Activated CD8-positive, alpha-beta T cell treated with anti-CD3 and anti-CD28 coated beads for 36 hours (primary cell): Measurements from ENCODE around the gene GALNT16. TPM values are rescaled to one million over a fixed set of nuclear protein-coding genes. Genes with fewer than 3 reads are reported as not detected.

ENCODE experiments used
- ATAC-seq: fragments of 200-7000 bp; cut with Tn5 transposase; one replicate; pipeline ENCODE4 v1.10.0; 2021; ENCODE audit warnings: mild to moderate bottlenecking, moderate library complexity
- CTCF ChIA-PET: fragments of 350-600 bp; sonication (Branson Sonifier 250); formaldehyde crosslinking; loops from one replicate; lab custom pipeline; 2021; ENCODE audit warnings: antibody characterized with exemption; lab: Charles Lee
- POLR2A ChIA-PET: fragments of 350-600 bp; sonication (Branson Sonifier 250); formaldehyde crosslinking; loops from one replicate; lab custom pipeline; 2021; ENCODE audit warnings: antibody characterized with exemption; lab: Charles Lee
- DNase-seq: peaks from one replicate; pipeline ENCODE4 v3.0.0-alpha.2; 2020
- H3K27ac Mint-ChIP-seq: one replicate; pipeline ENCODE4 v1.8.0; 2021; ENCODE audit warnings: mild to moderate bottlenecking, mixed read lengths
- H3K27me3 Mint-ChIP-seq: one replicate; pipeline ENCODE4 v1.8.0; 2021; ENCODE audit warnings: mixed read lengths
- H3K36me3 Mint-ChIP-seq: one replicate; pipeline ENCODE4 v1.8.0; 2021; ENCODE audit warnings: low read depth, mixed read lengths
- H3K4me1 Mint-ChIP-seq: one replicate; pipeline ENCODE4 v1.8.0; 2021; ENCODE audit warnings: low read depth, mixed read lengths
- H3K4me3 Mint-ChIP-seq: one replicate; pipeline ENCODE4 v1.8.0; 2021; ENCODE audit warnings: mild to moderate bottlenecking, moderate library complexity, mixed read lengths
- H3K9me3 Mint-ChIP-seq: one replicate; pipeline ENCODE4 v1.8.0; 2021; ENCODE audit warnings: mixed read lengths
- CTCF ChIP-seq: fragments of 200-600 bp; IDR thresholded peaks from one replicate; pipeline ENCODE4 v1.8.0; 2022; ENCODE audit warnings: antibody characterized with exemption, mild to moderate bottlenecking
- intact Hi-C: fragments of 100-400 bp; cut with micrococcal nuclease; formaldehyde crosslinking; loops from one replicate; pipeline ENCODE4 v1.10.0; 2022
- total RNA-seq, 2 experiments: library from RNA; stranded (reverse); gene quantifications; one replicate each; pipeline ENCODE4 v1.2.3, GENCODE V29; 2021

Gene GALNT16
- total RNA-seq, 2 experiments from 2014 or later = not detected

GRCh38 chr14:69363055-69363454 is 103.1 kb downstream of the GALNT16 start:
- ChIA-PET CTCF (interaction anchor here (1.2 to 1.6 kb wide), 3 partner anchors 15 to 120 kb away, joined by 3 read pairs; no protein-coding TSS in a partner anchor), POLR2A (interaction anchor here (4.2 kb wide), 1 partner anchor 10 kb away, joined by 14 read pairs; no protein-coding TSS in a partner anchor)
- Mint-ChIP-seq H3K27me3 (no peaks in the 10 kb centered on the region), H3K4me3 (no peak overlapping the region), H3K36me3 (no peaks in the 10 kb centered on the region), H3K27ac (no peak overlapping the region), H3K4me1 (peaks cover 21% of the 10 kb centered on the region), H3K9me3 (no peaks in the 10 kb centered on the region)
- TF ChIP-seq CTCF = no peak
- ATAC-seq (no peak), DNase-seq (no peak)
- intact Hi-C loops = no loop called here

GRCh38 chr14:69363964-69364363 is 104.0 kb downstream of the GALNT16 start:
- Mint-ChIP-seq H3K36me3 (no peaks in the 10 kb centered on the region), H3K9me3 (no peaks in the 10 kb centered on the region), H3K27me3 (no peaks in the 10 kb centered on the region), H3K4me3 (no peak overlapping the region), H3K27ac (no peak overlapping the region), H3K4me1 (peaks cover 12% of the 10 kb centered on the region)
- intact Hi-C loops = no loop called here
- ChIA-PET CTCF (no interaction called here), POLR2A (interaction anchor here (4.2 kb wide), 1 partner anchor 9 kb away, joined by 14 read pairs; no protein-coding TSS in a partner anchor)
- no peak for TF ChIP-seq CTCF
- ATAC-seq (no peak), DNase-seq (no peak)

- TF ChIP-seq CTCF = no peak
- Mint-ChIP-seq H3K27me3 (no peaks in the 10 kb centered on the region), H3K4me1 (peaks cover 8% of the 10 kb centered on the region), H3K27ac (no peak overlapping the region), H3K9me3 (no peaks in the 10 kb centered on the region), H3K36me3 (no peaks in the 10 kb centered on the region), H3K4me3 (no peak overlapping the region)
- POLR2A ChIA-PET = interaction anchor here (4.2 kb wide), 1 partner anchor 9 kb away, joined by 14 read pairs; no protein-coding TSS in a partner anchor
- intact Hi-C loops = no loop called here
- no peak for DNase-seq
- CTCF ChIA-PET = interaction anchor here (1.1 kb wide), 1 partner anchor 121 kb away, joined by 3 read pairs; no protein-coding TSS in a partner anchor
- ATAC-seq = no peak
Measured at GRCh38 chr14:69364378-69364777, 104.4 kb downstream of the GALNT16 start.

- no peaks in the 10 kb centered on the region for H3K9me3 Mint-ChIP-seq
- H3K27ac Mint-ChIP-seq = no peak overlapping the region
- DNase-seq (no peak), ATAC-seq (no peak)
- TF ChIP-seq CTCF = no peak
- ChIA-PET CTCF (interaction anchor here (0.9 kb wide), 1 partner anchor 9 kb away, joined by 4 read pairs; no protein-coding TSS in a partner anchor), POLR2A (interaction anchor here (1.3 to 1.7 kb wide), 2 partner anchors 11 to 32 kb away, joined by 4 read pairs; partner anchors contain the start of genes ERH and SLC39A9)
- intact Hi-C loops = no loop called here
- no peaks in the 10 kb centered on the region for H3K27me3 Mint-ChIP-seq
- H3K4me3 Mint-ChIP-seq = no peak overlapping the region
- no peaks in the 10 kb centered on the region for H3K36me3 Mint-ChIP-seq
- H3K4me1 Mint-ChIP-seq = peaks cover 2% of the 10 kb centered on the region
Measured at GRCh38 chr14:69366069-69366468, 106.1 kb downstream of the GALNT16 start.

GRCh38 chr14:69366761-69367160 is 106.8 kb downstream of the GALNT16 start:
- ChIA-PET POLR2A (no interaction called here), CTCF (interaction anchor here (0.9 kb wide), 1 partner anchor 9 kb away, joined by 4 read pairs; no protein-coding TSS in a partner anchor)
- no peak overlapping the region for H3K4me3 Mint-ChIP-seq
- no peak for DNase-seq
- H3K9me3 Mint-ChIP-seq = no peaks in the 10 kb centered on the region
- peak overlapping the region; percentile 8 for H3K27ac Mint-ChIP-seq
- no peak for ATAC-seq
- H3K36me3 Mint-ChIP-seq = no peaks in the 10 kb centered on the region
- no peak for TF ChIP-seq CTCF
- H3K4me1 Mint-ChIP-seq = no peaks in the 10 kb centered on the region
- intact Hi-C loops = no loop called here
- no peaks in the 10 kb centered on the region for H3K27me3 Mint-ChIP-seq
